Measurements from ENCODE around the gene CNTNAP4.

Gene CNTNAP4

GRCh38 chr16:76303637-76304314 is 26.6 kb downstream of the CNTNAP4 start:
- no peak for DNase-seq

- DNase-seq, result no peak
Measured at GRCh38 chr16:76309639-76310335, 32.6 kb downstream of the CNTNAP4 start.

- DNase-seq, result no peak
Measured at GRCh38 chr16:76311260-76311659, 34.1 kb downstream of the CNTNAP4 start.

- DNase-seq, result no peak
Measured at GRCh38 chr16:76318565-76318964, 41.4 kb downstream of the CNTNAP4 start.

- no peak for DNase-seq
Measured at GRCh38 chr16:76329106-76329505, 51.9 kb downstream of the CNTNAP4 start.

- DNase-seq, result peak in 1 of 51 donors; percentile 2
Measured at GRCh38 chr16:76335180-76335974, 58.2 kb downstream of the CNTNAP4 start.

- no peak for DNase-seq
Measured at GRCh38 chr16:76336112-76336511, 58.9 kb downstream of the CNTNAP4 start.

GRCh38 chr16:76338472-76338871 is 61.3 kb downstream of the CNTNAP4 start:
- no peak for DNase-seq

GRCh38 chr16:76343769-76344168 is 66.6 kb downstream of the CNTNAP4 start:
- DNase-seq, result no peak

- peak in 1 of 51 donors; percentile 4 for DNase-seq
Measured at GRCh38 chr16:76345163-76345661, 68.0 kb downstream of the CNTNAP4 start.

GRCh38 chr16:76346210-76346609 is 69.0 kb downstream of the CNTNAP4 start:
- DNase-seq, result no peak

GRCh38 chr16:76351441-76351840 is 74.2 kb downstream of the CNTNAP4 start:
- no peak for DNase-seq

GRCh38 chr16:76360404-76360803 is 83.2 kb downstream of the CNTNAP4 start:
- DNase-seq, result no peak

GRCh38 chr16:76370344-76370743 is 93.1 kb downstream of the CNTNAP4 start:
- no peak for DNase-seq

- DNase-seq, result no peak
Measured at GRCh38 chr16:76371441-76371840, 94.2 kb downstream of the CNTNAP4 start.

GRCh38 chr16:76373998-76374397 is 96.8 kb downstream of the CNTNAP4 start:
- no peak for DNase-seq

- DNase-seq, result no peak
Measured at GRCh38 chr16:76376988-76377387, 99.8 kb downstream of the CNTNAP4 start.

GRCh38 chr16:76378020-76378419 is 100.8 kb downstream of the CNTNAP4 start:
- DNase-seq, result no peak

- DNase-seq, result no peak
Measured at GRCh38 chr16:76381096-76381495, 103.9 kb downstream of the CNTNAP4 start.

- DNase-seq, result no peak
Measured at GRCh38 chr16:76385601-76386230, 108.5 kb downstream of the CNTNAP4 start.

GRCh38 chr16:76386784-76387183 is 109.6 kb downstream of the CNTNAP4 start:
- no peak for DNase-seq

GRCh38 chr16:76387994-76388393 is 110.8 kb downstream of the CNTNAP4 start:
- DNase-seq, result no peak

Measured in hypothalamus (tissue), 51 donors.